Activated T-helper 1 cell treated with Interleukin-2 at 50 U/mL for 16 hours (primary cell): ENCODE results near the gene TMEM178B.

Experiments
- DNase-seq: peaks from one replicate; pipeline ENCODE4 v3.0.0-alpha.2; 2020; ENCODE audit warnings: low read depth

The TMEM178B gene

GRCh38 chr7:141221007-141221612 is 147.2 kb downstream of the TMEM178B start:
- no peak for DNase-seq

DNA sequence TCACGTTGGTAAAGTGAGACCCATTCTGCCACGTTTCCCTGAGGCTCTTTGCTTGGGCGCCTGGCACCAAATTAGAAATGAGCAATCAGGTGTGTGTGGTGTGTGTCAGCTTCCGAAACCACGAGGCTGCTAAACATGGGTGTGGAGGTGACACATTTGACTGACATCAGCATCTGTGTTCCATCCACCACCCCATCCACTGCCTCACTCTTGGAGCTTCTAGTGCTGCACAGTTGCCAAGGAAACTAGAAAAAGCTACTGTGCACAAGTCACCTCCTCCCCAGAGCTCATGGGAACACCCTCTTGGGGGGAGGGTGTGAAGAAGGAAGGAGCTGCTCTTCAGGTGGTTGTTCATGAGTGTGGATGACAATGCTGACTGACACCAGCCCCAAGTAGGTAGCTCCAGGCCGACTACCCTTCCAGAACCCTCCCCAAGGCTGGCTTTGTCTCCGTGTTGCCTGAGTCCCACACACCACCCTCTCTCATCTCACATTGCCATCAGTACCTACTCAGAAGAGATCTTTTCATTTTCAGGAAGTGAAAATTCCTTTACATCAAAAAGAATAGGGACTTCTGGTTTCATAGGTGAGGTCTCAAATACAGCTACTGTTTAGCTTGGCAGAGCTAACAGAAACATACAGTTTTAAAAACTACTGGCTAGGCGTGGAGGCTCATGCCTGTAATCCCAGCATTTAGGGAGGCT is 152.2 kb downstream of the TMEM178B start:
- no peak for DNase-seq

GRCh38 chr7:141227454-141227853 is 153.6 kb downstream of the TMEM178B start:
- DNase-seq = no peak

DNA sequence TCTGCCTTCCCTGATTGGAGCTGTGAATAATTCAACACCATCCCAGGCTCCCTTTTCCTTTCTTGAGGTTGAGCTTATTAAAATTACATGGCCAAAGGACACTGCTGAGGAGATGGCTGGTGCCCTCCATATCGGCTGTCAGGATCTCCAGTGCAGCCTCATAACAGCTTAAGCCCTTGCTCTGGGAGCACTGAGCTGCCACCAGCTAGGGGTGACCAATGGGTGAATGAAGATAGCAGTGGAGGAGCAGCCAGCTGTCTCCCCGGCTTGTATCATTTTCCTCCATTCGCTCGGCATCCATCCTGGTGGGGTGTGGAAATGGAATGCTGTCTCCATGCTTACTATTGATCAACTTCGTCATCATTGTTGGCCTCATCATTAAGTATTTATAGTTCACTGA is 154.6 kb downstream of the TMEM178B start:
- no peak for DNase-seq

GRCh38 chr7:141231018-141231792 is 157.3 kb downstream of the TMEM178B start:
- no peak for DNase-seq

DNA sequence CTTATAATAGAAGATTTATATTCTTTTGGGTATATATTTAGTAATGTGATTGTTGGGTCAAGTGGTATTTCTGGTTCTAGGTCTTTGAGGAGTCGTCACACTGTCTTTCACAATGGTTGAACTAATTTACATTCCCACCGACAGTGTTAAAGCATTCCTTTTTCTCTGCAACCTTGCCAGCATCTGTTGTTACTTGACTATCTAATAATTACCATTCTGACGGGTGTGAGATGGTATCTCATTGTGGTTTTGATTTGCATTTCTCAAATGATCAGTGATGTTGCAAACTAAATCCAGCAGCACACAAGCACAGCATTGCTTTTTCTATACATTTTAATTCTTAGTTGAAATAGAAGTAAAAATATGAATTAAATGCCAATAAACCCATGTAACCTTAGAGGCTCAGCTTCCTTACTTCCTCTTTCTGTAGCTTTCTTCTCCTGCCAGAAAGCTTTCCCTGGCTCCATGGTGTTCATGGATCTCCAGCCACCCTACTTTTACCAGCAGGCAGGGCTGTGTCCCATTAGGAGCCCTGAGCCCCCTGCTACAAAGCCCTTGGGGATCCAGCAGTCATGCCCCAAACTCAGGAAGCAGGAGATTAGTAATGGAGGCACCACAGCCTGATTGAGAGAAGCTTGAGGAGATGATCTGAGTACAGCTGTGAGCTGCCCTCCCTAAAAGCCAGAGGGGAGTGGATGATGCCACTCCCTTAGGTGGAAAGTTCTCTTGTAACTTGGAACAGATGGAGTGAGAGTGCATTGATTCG is 158.6 kb downstream of the TMEM178B start:
- no peak for DNase-seq

DNA sequence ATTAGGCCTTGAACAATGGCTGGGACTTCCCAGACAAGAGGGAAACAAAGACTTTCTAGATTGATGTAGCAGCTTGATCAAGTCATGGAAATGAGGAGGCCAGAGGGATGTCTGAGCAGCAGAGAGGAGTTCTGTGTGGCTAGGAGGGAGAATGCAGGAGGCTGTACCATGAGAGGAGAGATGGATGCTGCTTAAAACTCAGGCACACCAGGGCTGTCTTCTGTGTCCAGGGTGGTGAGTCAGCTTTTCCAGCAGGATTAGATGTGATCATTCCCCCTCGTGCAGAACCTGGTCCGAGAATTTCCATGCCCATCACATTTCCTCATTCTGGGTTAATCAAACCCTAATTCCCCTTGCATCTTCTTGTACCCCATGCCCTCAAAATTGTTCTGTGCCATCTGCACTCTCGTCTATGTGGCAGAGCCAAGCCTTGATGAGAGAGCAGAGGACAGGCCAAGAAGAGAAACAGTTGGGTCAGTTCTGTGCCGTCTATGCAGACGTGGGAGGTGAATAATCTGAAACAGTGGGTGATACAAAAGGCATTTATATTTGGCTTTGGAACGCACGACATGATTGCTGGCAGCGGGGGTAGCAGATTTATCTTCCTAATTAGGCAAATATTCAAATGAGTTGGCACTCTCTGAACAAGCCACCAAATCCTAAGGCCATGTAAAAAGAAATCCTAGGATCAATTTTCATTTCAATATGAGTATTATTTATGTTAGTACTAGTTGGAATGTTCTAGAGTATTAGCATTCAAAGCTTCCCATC is 160.7 kb downstream of the TMEM178B start:
- DNase-seq = no peak

DNA sequence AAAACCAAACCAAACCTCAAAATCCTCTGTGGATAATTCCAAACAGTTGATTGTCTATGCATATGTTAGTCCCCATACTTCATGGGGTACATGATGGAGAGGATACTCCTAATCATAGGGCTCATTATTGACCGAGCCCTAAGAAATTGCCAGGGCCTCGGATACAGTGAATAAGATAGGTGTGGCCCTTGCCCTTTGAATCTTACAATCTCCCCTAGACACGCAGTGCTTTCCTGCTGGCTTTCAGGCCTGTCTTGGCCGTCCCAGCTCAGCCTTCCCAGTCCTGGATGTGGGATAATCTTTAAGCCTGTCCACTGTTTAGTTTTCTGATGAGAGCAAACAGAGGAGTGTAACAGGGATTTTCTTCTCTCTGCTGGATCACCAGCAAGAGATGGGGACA is 161.8 kb downstream of the TMEM178B start:
- DNase-seq = no peak

DNA sequence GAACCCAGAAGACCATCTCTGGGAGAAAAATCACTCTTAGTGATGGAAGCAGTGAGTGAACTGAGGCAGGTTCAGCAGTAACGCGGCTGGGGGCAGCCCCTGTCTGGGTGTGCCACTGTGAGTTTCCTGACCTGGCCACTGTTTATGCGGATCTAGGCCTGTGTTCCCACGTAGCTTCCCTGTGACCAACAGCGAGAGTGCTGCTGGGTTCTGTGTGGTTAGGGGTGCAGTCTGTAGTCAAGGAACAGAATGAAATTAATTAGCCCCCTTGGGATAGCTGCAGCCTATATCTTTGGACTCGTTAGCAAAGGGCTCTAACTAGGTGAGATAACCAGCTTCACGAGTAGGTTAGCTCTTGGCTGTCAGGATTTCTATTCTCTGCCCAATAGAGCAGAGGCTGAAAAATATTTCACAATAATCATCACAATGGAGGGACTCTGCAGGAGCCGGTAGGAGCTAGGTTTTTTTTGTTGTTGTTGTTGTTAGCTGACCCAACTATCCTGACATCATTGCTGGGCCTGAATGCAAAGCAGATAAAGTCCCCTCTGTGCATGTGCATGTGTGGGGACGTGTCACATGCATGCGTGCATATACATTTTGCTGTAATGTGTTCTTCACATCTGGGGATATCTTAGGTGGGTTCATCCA is 164.9 kb downstream of the TMEM178B start:
- no peak for DNase-seq

DNA sequence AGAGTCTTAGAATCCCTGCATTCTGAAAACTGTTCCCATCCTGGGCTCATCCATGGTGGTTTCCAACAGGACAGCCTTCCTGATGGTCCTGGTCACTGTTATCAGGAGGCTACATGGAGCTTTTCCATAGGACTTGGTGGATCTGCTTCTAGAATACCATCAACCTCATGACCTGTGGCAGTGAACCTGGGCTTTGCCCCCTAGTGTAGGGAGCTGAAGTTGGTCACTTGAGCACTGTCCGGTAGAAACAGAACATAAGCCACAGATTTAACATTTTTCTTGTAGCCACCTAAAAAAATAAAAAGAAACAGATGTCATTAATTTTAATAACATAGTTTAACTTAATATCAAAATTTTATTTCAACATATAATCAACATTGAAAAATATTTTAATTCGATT is 165.8 kb downstream of the TMEM178B start:
- no peak for DNase-seq

DNA sequence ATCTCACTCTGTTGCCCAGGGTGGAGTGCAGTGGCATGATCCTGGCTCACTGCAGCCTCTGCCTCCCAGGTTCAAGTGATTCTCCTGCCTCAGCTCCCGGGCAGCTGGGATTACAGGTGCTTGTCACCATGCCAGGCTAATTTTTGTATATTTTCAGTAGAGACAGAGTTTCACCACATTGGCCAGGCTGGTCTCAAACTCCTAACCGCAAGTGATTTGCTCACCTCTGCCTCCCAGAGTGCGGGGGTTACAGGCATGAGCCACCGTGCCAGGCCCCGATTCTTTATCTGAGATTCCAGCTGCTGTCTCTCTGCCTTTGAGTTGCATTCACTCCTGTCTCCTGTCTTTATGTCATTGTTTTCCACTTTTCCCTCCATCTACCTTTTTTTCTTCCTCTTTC is 168.7 kb downstream of the TMEM178B start:
- DNase-seq = no peak

DNA sequence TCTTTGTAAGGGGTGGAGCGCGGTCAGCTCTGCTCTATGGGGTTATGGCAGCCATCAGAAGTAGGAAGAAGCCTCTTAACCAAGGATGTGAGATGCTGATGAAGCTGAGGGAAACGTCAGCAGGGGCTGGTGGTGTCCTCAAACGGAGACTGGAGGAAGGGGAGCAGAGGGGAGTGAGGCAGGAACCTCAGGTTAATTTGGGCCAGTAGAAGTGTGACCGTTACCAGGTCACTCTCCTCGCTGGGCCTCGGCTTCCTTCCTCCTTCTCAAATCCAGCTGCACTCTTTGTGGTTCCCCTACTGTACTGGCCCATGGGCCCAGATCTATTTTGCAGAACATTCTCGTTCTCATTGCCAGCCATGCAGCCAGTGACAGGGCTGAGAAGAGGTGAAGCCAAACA is 169.5 kb downstream of the TMEM178B start:
- DNase-seq = no peak

DNA sequence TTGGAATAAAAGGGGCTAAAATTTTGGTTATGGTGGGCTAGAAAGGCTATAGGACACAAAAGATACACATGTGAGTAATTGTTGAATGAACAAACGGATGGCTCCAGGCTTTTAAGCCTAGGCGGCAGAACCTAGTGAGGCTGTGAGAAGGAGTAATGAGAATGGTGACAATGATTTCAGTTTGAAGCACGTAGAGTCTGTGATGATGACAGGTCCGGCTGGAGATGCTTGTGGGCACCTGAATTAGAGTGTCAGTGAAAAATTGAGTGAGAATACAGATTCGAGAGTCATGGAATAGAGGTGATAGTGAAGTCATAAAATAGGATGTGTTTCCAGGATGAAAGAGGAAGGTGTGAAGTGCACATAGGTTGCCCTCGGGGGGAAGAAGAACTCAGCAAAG is 170.6 kb downstream of the TMEM178B start:
- DNase-seq = no peak

- DNase-seq = no peak
These were observed 172.6 kb downstream of the TMEM178B start for GRCh38 chr7:141246426-141246825.

DNA sequence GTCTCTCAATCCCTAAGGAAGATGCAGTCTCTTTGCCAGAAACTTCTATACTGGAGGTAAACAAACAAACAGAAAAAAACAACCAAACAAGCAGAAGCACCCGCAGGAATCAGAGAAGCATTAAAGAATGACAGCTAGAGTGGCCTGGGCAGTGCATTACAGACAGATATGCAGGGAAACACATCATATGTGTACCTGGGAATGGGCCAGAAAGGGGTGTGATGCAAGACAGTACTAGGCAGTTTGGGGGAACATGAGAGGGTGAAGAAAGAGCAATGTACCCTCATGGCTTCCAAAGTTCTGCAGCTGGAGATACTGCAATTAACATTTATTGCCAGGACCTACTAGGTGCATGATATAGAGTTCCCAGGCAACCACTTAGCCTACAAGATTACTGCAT is 177.3 kb downstream of the TMEM178B start:
- no peak for DNase-seq

DNA sequence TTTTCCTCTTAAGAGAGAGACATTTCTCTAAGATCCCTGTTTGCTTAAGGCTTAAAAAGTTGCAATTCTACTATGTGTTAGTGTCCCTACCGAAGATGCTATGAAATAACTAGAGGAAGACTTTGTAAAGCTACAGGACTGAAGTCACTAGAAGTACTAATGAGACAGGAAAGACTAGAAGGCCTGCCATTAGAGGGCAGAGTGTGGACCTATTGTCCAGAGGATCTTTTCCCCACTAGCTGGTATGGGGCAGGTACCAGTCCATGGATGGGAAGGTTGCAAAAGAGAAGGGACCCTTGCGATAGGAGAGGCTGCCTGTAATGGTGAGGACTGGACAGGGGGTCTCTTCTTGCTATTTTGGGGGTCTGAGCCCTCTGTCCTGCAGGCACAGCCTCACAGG is 178.1 kb downstream of the TMEM178B start:
- no peak for DNase-seq

DNA sequence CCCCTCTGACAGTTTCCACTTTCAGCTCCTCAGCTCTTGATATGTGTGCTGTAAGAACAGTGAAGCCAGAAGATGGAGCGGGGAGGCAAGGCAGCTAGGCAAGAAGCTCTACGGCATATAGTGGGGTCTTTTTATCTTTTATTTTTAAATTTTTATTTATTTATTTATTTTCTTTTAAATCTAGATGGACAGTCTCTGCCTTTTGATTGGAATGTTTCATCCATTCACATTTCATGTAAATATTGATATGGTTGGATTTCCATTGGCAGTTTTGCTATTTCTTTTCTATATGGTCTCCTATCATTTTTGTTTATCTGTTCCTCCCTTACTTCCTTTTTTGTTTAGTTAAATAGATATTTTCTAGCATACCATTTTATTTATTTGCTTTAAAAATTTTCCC is 183.7 kb downstream of the TMEM178B start:
- DNase-seq = no peak

- DNase-seq = no peak
These were observed 184.7 kb downstream of the TMEM178B start for GRCh38 chr7:141258559-141258958.

- DNase-seq = no peak
These were observed 188.5 kb downstream of the TMEM178B start for GRCh38 chr7:141262101-141263090.

- no peak for DNase-seq
These were observed 189.6 kb downstream of the TMEM178B start for GRCh38 chr7:141263508-141263907.
